LNCaP clone FGC (cell line): Measurements from ENCODE around the gene CCND2.
"Not testable (repeated sequence)": the region's sequence is repeated elsewhere in the genome, so short reads cannot be mapped to it uniquely, and the experiment has no call there.

Experiments used
- DNase-seq: peaks from one replicate; pipeline ENCODE4 v3.0.0-alpha.2; 2011; ENCODE audit warnings: low read depth
- H3K4me3 ChIP-seq: 2 replicates; pipeline ENCODE4 v1.5.1; 2011; ENCODE audit warnings: mild to moderate bottlenecking, low read depth, low read length, control low read depth
- CTCF ChIP-seq: IDR thresholded peaks from 2 replicates; pipeline ENCODE4 v1.5.1; 2012; ENCODE audit warnings: mild to moderate bottlenecking; ENCODE audit not compliant: control insufficient read depth, insufficient read depth; ENCODE audit errors: extremely low read depth

Gene CCND2

GRCh38 chr12:4238577-4238976 lies 35.0 kb upstream of the CCND2 start:
- no peak for TF ChIP-seq CTCF
- no peak for DNase-seq
- H3K4me3 ChIP-seq, result no peak overlapping the region

GRCh38 chr12:4239746-4240145 lies 33.8 kb upstream of the CCND2 start:
- H3K4me3 ChIP-seq, result no peak overlapping the region
- DNase-seq, result no peak
- TF ChIP-seq CTCF, result no peak

- DNase-seq, result no peak
- H3K4me3 ChIP-seq, result no peak overlapping the region
- no peak for TF ChIP-seq CTCF
These were observed 33.3 kb upstream of the CCND2 start for GRCh38 chr12:4240161-4240783.

- TF ChIP-seq CTCF, result no peak
- DNase-seq, result no peak
- no peak overlapping the region for H3K4me3 ChIP-seq
These were observed 32.6 kb upstream of the CCND2 start for GRCh38 chr12:4240981-4241380.

GRCh38 chr12:4241592-4241991 lies 32.0 kb upstream of the CCND2 start:
- H3K4me3 ChIP-seq, result no peak overlapping the region
- no peak for DNase-seq
- TF ChIP-seq CTCF, result no peak

GRCh38 chr12:4242595-4242994 lies 31.0 kb upstream of the CCND2 start:
- no peak for DNase-seq
- TF ChIP-seq CTCF, result no peak
- H3K4me3 ChIP-seq, result no peak overlapping the region

- DNase-seq, result no peak
These were observed 30.5 kb upstream of the CCND2 start for GRCh38 chr12:4243091-4243490.

GRCh38 chr12:4243491-4244100 lies 30.0 kb upstream of the CCND2 start:
- H3K4me3 ChIP-seq, DNase-seq: not testable (repeated sequence)

More at GRCh38 chr12:4243091-4243490, 30.5 kb upstream of the CCND2 start:
- H3K4me3 ChIP-seq, result no peak overlapping the region
- TF ChIP-seq CTCF, result no peak
